Naive thymus-derived CD4-positive, alpha-beta T cell (primary cell): ENCODE measurements around the gene FAM168B. TPM values are rescaled to one million over a fixed set of nuclear protein-coding genes. Genes with fewer than 3 reads are reported as not detected.

Experiments
- ATAC-seq: fragments of 150-1000 bp; cut with Tn5 transposase; 2 replicates; pipeline ENCODE4 v1.10.0; 2021; ENCODE audit warnings: mild to moderate bottlenecking, moderate library complexity
- CTCF ChIA-PET: fragments of 350-600 bp; sonication (Branson Sonifier 250); formaldehyde crosslinking; loops from one replicate; lab custom pipeline; 2021; ENCODE audit warnings: antibody characterized with exemption; lab: Charles Lee
- POLR2A ChIA-PET: fragments of 350-600 bp; sonication (Branson Sonifier 250); formaldehyde crosslinking; loops from one replicate; lab custom pipeline; 2021; ENCODE audit warnings: antibody characterized with exemption, inconsistent platforms; lab: Charles Lee
- DNase-seq, 9 donors: peaks; one replicate each; pipeline versions ENCODE4 v3.0.0 to v3.0.0-alpha.2; 2020 to 2022; ENCODE audit warnings: mixed read lengths in 1 of 9
- H3K27ac ChIP-seq: one replicate; pipeline ENCODE4 v1.7.0; 2013; ENCODE audit warnings: mild to moderate bottlenecking, low read depth, low read length, moderate library complexity
- H3K27me3 ChIP-seq, 2 donors: one replicate each; pipeline ENCODE4 v1.7.0; 2013; ENCODE audit warnings: low read length in 2 of 2, mild to moderate bottlenecking in 2 of 2, moderate library complexity in 2 of 2; ENCODE audit not compliant: control insufficient read depth in 2 of 2, insufficient read depth in 2 of 2
- H3K36me3 ChIP-seq, 3 experiments: 1 replicate in 2 of 3; 2 replicates in 1 of 3; pipeline ENCODE4 v1.7.0; 2013; ENCODE audit warnings: low read length in 3 of 3, mild to moderate bottlenecking in 3 of 3, moderate library complexity in 1 of 3; ENCODE audit not compliant: insufficient read depth in 3 of 3, control insufficient read depth in 2 of 3
- H3K4me1 ChIP-seq, 2 donors: one replicate each; pipeline ENCODE4 v1.7.0; 2013; ENCODE audit warnings: low read length in 2 of 2, mild to moderate bottlenecking in 2 of 2, moderate library complexity in 1 of 2; ENCODE audit not compliant: control insufficient read depth in 2 of 2, insufficient read depth in 2 of 2
- H3K4me3 ChIP-seq: 2 replicates; pipeline ENCODE4 v1.7.0; 2013; ENCODE audit warnings: mild to moderate bottlenecking, low read length
- H3K9me3 ChIP-seq, 3 experiments: 1 replicate in 2 of 3; 2 replicates in 1 of 3; pipeline ENCODE4 v1.7.0; 2013; ENCODE audit warnings: low read length in 3 of 3; ENCODE audit not compliant: control insufficient read depth in 2 of 3
- H3K27ac Mint-ChIP-seq, 9 donors: one replicate each; pipeline ENCODE4 v1.8.0; 2020 to 2022; ENCODE audit warnings: mixed read lengths in 9 of 9, mild to moderate bottlenecking in 8 of 9, moderate library complexity in 5 of 9, inconsistent platforms in 2 of 9
- H3K27me3 Mint-ChIP-seq, 5 donors: one replicate each; pipeline ENCODE4 v1.8.0; 2021 to 2022; ENCODE audit warnings: mixed read lengths in 5 of 5, mild to moderate bottlenecking in 1 of 5
- H3K36me3 Mint-ChIP-seq, 5 donors: one replicate each; pipeline ENCODE4 v1.8.0; 2020 to 2022; ENCODE audit warnings: mixed read lengths in 5 of 5, mild to moderate bottlenecking in 3 of 5, inconsistent platforms in 1 of 5
- H3K4me1 Mint-ChIP-seq, 7 donors: one replicate each; pipeline ENCODE4 v1.8.0; 2020 to 2022; ENCODE audit warnings: mixed read lengths in 7 of 7, mild to moderate bottlenecking in 3 of 7, inconsistent platforms in 1 of 7
- H3K4me3 Mint-ChIP-seq, 10 donors: one replicate each; pipeline ENCODE4 v1.8.0; 2020 to 2022; ENCODE audit warnings: mild to moderate bottlenecking in 10 of 10, mixed read lengths in 10 of 10, moderate library complexity in 6 of 10, inconsistent platforms in 2 of 10
- H3K9me3 Mint-ChIP-seq, 11 donors: one replicate each; pipeline ENCODE4 v1.8.0; 2020 to 2022; ENCODE audit warnings: mixed read lengths in 11 of 11, mild to moderate bottlenecking in 4 of 11, inconsistent platforms in 1 of 11, moderate library complexity in 1 of 11
- intact Hi-C, 2 donors: fragments of 100-400 bp; cut with micrococcal nuclease; formaldehyde crosslinking; loops; one replicate each; pipeline ENCODE4 v1.15.1; 2023
- polyA plus RNA-seq, 2 donors: library from polyadenylated mRNA; unstranded; fragments of 300-500 nt; fragmentation: Illumina TruSeq; gene quantifications; one replicate each; pipeline ENCODE4 v1.2.3, GENCODE V29; 2021
- total RNA-seq, 6 experiments: library from RNA in 5 of 6; stranded (reverse) in 5 of 6; gene quantifications; 1 replicate in 5 of 6; 2 replicates in 1 of 6; pipeline ENCODE4 v1.2.3 and lab custom pipeline; 2021 to 2026

Gene FAM168B
- total and polyA plus RNA-seq, 7 experiments from 2014 or later: 36.3 to 82.9 (median 52.7) TPM

DNA sequence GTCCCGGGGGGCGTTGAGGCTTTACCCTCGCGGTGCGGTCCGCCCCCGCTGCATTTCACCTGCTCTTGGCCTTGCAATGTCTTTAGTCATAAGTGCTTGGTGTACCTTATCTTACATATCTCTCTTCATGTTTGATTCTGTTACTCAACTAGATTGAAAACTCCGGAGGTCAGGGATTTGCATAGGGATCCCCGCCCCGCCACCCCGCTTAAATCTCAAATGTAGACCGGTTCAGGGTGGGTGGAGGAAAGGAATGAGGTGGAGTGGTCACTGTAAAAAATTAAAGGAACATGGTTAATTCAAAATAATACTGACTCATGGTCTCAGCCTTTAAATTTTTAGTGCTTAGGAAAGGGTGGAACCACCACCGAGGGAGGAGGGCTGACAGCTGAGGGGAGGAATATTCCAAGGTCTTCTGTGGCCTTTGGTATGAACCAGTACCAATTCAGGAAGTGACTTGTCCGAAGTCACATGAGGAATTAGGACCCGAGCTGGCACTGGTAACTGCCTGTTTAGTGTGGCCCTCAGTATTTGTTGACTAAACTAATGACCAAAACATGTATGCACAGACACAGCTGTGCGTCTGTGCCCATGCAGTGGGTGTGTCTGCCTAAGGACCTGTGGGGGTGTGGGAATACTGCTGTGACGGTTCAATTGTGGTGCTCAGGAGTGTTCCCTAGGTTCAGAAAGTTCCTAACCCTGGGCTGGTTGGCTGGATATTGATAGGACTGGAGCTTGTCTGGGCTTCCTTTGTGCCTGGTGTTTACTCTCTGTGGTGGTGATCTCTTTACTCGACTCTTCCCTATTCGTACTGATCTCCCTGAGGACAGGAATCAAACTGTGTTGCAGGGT, 12.9 kb upstream of the FAM168B start:
- ATAC-seq: peak; percentile 38
- POLR2A ChIA-PET: interaction anchor here (7.5 kb wide), 1 partner anchor 12 kb away, joined by 112 read pairs; the partner anchor contains the start of gene FAM168B

DNA sequence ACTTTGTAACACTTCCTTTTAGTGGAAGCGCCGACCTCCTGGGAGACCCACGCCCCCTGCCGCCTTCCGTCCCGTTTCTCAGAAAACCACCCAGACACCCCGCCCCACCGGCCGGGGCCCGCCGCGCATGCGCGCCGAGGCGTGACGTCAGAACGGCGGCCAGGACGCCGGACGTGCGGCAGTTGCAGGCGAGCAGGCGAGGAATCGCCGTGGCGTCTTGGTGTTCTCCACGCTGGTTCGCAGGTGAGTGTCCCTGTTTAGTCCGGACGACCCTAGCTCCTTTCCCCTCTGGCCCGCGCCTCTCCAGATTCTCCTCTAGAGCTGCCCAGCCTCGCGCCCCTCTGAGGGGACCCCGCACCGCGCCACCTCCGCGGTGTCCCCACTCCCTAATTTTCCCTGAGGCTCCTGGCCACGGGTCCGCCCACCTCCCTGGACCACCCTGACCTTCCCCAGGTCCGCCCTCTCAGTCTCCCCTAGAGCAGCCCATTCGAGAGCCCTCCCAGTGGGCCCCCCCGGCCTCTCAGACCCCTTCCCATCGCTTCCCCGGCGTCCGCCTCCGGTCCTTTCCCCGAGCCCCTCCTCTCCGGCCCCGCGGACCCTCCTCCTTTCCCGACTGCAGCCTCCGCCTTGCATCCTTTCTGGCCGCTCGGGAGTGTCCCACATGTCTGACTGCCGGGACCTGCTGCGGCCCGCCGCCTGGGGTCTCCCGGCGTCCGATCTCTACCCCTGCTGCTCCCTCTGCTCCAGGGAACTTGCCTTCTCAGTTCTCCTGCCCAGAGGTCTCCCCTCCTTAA, 12.1 kb upstream of the FAM168B start, which contains the start of gene PLEKHB2:
Gene PLEKHB2, plus strand, starts transcription at position 181 of the 794 bp plus-strand sequence. CDS start 15,606 bp downstream, outside the sequence.
- H3K27me3 Mint-ChIP-seq: no peaks in the 10 kb centered on the region
- DNase-seq (peak; percentile 88 to 99 (median 94)), ATAC-seq (peak; percentile 81)
- H3K4me1 Mint-ChIP-seq: peaks cover 31 to 70% (median 52%) of the 10 kb centered on the region in 7 donors
- H3K27ac ChIP-seq: peak within 1 kb of the TSS; percentile 98
- peaks cover under 1 to 9% (median 8%) of the 10 kb centered on the region in 5 donors for H3K36me3 Mint-ChIP-seq
- H3K4me3 Mint-ChIP-seq: peak within 1 kb of the TSS; percentile 93 to 98 (median 96)
- POLR2A ChIA-PET: interaction anchor here (0.6 to 7.5 kb wide), 6 partner anchors 8 to 574 kb away, joined by 3 to 112 read pairs (median 4); partner anchors contain the start of gene FAM168B
- peaks cover 0 to 5% (median 0%) of the 10 kb centered on the region in 11 donors for H3K9me3 Mint-ChIP-seq
- H3K27ac Mint-ChIP-seq: peak within 1 kb of the TSS; percentile 93 to 99 (median 96)
- H3K27me3 ChIP-seq: no peaks in the 10 kb centered on the region
- intact Hi-C loops: loop anchor here (1.0 to 10.0 kb wide), 9 partner anchors 12 to 763 kb away; partner anchors contain the start of genes FAM168B (in 1 of the 2), GPR148 (in 1 of the 2), IMP4 (in 1 of the 2) and MZT2A (in 1 of the 2)
- peak within 1 kb of the TSS; percentile 95 for H3K4me3 ChIP-seq
- peaks cover 15 to 22% of the 10 kb centered on the region in 2 donors for H3K4me1 ChIP-seq
- CTCF ChIA-PET: no interaction called here
- H3K36me3 ChIP-seq: peaks cover 0 to 7% (median 0%) of the 10 kb centered on the region in 3 experiments
- no peaks in the 10 kb centered on the region for H3K9me3 ChIP-seq

More for the DNA sequence above, 12.9 kb upstream of the FAM168B start:
- H3K4me3 Mint-ChIP-seq: peak overlapping the region; percentile 93 to 98 (median 96)
- Histone ChIP-seq H3K4me3 (peak overlapping the region; percentile 95), H3K27ac (peak overlapping the region; percentile 98), H3K4me1 (peaks cover 15 to 22% of the 10 kb centered on the region in 2 donors), H3K9me3 (no peaks in the 10 kb centered on the region), H3K36me3 (peaks cover 0 to 7% (median 0%) of the 10 kb centered on the region in 3 experiments), H3K27me3 (no peaks in the 10 kb centered on the region)
- no peaks in the 10 kb centered on the region for H3K27me3 Mint-ChIP-seq
- peaks cover 0 to 5% (median 0%) of the 10 kb centered on the region in 11 donors for H3K9me3 Mint-ChIP-seq
- H3K4me1 Mint-ChIP-seq: peaks cover 36 to 78% (median 60%) of the 10 kb centered on the region in 7 donors
- CTCF ChIA-PET: interaction anchor here (0.7 kb wide), 1 partner anchor 25 kb away, joined by 3 read pairs; no protein-coding TSS in a partner anchor
- DNase-seq: peak in 3 of 9 donors; percentile 13 to 55 (median 23)
- peak overlapping the region; percentile 93 to 99 (median 96) for H3K27ac Mint-ChIP-seq
- peaks cover 4 to 14% (median 13%) of the 10 kb centered on the region in 5 donors for H3K36me3 Mint-ChIP-seq
- intact Hi-C loops: loop anchor here (1.0 to 10.0 kb wide), 9 partner anchors 13 to 764 kb away; partner anchors contain the start of genes FAM168B (in 1 of the 2), GPR148 (in 1 of the 2), IMP4 (in 1 of the 2) and MZT2A (in 1 of the 2)

- DNase-seq: peak; percentile 19 to 76 (median 61)
Observed at GRCh38 chr2:131104487-131105155, 11.4 kb upstream of the FAM168B start.

DNA sequence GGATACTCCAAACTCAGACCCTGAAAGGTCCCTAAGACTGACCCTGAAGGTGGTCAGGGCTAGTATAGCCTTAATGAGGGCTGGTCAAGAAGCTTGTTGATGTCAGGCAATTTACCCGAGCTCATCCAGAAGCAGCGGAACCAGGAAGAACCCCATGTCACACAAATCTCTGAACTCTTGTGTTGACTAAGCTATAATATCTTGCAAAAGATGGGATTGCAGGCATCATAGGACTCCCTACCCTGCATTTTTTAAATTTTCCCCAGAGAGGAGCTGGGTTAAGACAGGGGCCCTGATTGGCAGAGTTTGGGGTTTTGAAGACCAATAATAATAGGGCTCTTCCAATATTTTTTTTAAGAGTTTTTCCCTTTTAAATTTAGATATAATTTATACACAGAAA, 9.9 kb upstream of the FAM168B start:
- no peaks in the 10 kb centered on the region for H3K9me3 ChIP-seq
- peaks cover 0 to 4% (median 0%) of the 10 kb centered on the region in 5 donors for H3K36me3 Mint-ChIP-seq
- ChIA-PET POLR2A (interaction anchor here (1.4 to 7.5 kb wide), 3 partner anchors 9 to 389 kb away, joined by 3 to 112 read pairs (median 4); partner anchors contain the start of genes FAM168B and MZT2A), CTCF (interaction anchor here (1.5 kb wide), 1 partner anchor 10 kb away, joined by 4 read pairs; the partner anchor contains the start of gene FAM168B)
- H3K27me3 ChIP-seq: no peaks in the 10 kb centered on the region
- intact Hi-C loops: loop anchor here (10.0 kb wide), 2 partner anchors 278 to 728 kb away; no protein-coding TSS in a partner anchor
- peaks cover 24 to 51% (median 40%) of the 10 kb centered on the region in 7 donors for H3K4me1 Mint-ChIP-seq
- H3K4me3 Mint-ChIP-seq: peak overlapping the region in 5 of 10 donors; percentile 8 to 51 (median 15)
- H3K4me3 ChIP-seq: no peak overlapping the region
- peaks cover 0 to 5% (median 0%) of the 10 kb centered on the region in 11 donors for H3K9me3 Mint-ChIP-seq
- peaks cover 0 to 7% (median 0%) of the 10 kb centered on the region in 3 experiments for H3K36me3 ChIP-seq
- H3K27me3 Mint-ChIP-seq: no peaks in the 10 kb centered on the region
- H3K27ac ChIP-seq: peak overlapping the region; percentile 47
- DNase-seq: no peak
- ATAC-seq: no peak
- peak overlapping the region in 7 of 9 donors; percentile 52 to 90 (median 79) for H3K27ac Mint-ChIP-seq
- H3K4me1 ChIP-seq: peaks cover 15 to 22% of the 10 kb centered on the region in 2 donors

More at GRCh38 chr2:131104487-131105155, 11.4 kb upstream of the FAM168B start:
- peaks cover 0 to 6% (median 4%) of the 10 kb centered on the region in 5 donors for H3K36me3 Mint-ChIP-seq
- H3K27ac Mint-ChIP-seq: peak overlapping the region; percentile 93 to 99 (median 96)
- peaks cover 15 to 22% of the 10 kb centered on the region in 2 donors for H3K4me1 ChIP-seq
- ATAC-seq: peak; percentile 74
- peaks cover 0 to 5% (median 0%) of the 10 kb centered on the region in 11 donors for H3K9me3 Mint-ChIP-seq
- H3K4me3 ChIP-seq: peak overlapping the region; percentile 95
- no peaks in the 10 kb centered on the region for H3K9me3 ChIP-seq
- CTCF ChIA-PET: interaction anchor here (1.0 kb wide), 1 partner anchor 10 kb away, joined by 3 read pairs; no protein-coding TSS in a partner anchor
- peaks cover 28 to 63% (median 49%) of the 10 kb centered on the region in 7 donors for H3K4me1 Mint-ChIP-seq
- no peaks in the 10 kb centered on the region for H3K27me3 Mint-ChIP-seq
- intact Hi-C loops: loop anchor here (1.0 to 10.0 kb wide), 11 partner anchors 11 to 762 kb away; partner anchors contain the start of genes FAM168B (in 2 of the 2), IMP4 (in 2 of the 2), GPR148 (in 1 of the 2) and MZT2A (in 1 of the 2)
- no peaks in the 10 kb centered on the region for H3K27me3 ChIP-seq
- H3K36me3 ChIP-seq: peaks cover 0 to 7% (median 0%) of the 10 kb centered on the region in 3 experiments
- POLR2A ChIA-PET: interaction anchor here (0.6 to 7.5 kb wide), 9 partner anchors 9 to 1163 kb away, joined by 3 to 112 read pairs (median 4); partner anchors contain the start of genes FAM168B and IMP4
- peak overlapping the region; percentile 93 to 98 (median 96) for H3K4me3 Mint-ChIP-seq
- peak overlapping the region; percentile 98 for H3K27ac ChIP-seq
